Measurements from ENCODE around the gene RIOX2. TPM values are rescaled to one million over a fixed set of nuclear protein-coding genes. Genes with fewer than 3 reads are reported as not detected.
A peak's percentile ranks its signal among the peaks of the same experiment; 100 is the strongest.

Gene RIOX2
- total RNA-seq, 3 donors from 2014 or later: 13.5 to 20.8 (median 20.7) TPM

DNA sequence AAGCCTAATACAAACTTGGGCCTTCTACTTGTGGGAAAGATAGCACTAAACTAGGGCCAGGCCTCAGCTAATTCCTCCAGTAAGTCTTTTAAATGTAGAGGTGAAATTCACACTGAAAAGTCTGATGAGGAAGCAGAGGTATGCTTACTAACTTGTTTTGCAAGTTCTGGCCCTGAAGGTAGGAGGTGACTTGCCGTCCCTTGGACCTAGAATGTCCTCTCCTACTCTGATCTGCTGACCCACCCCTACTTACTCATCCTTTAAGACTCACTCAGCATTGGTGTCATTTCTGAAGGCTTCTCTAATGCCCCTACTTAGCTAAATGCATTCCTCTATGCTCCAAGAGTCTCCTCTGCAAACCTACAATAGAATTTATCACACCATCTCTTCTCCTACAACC, 19.4 kb downstream of the RIOX2 start:
- intact Hi-C loops (cut with DNase I, micrococcal nuclease): no loop called here
- Histone ChIP-seq H3K4me3 (no peak overlapping the region), H3K36me3 (ENCODE audit: low read depth) (no peaks in the 10 kb centered on the region), H3K9me3 (no peaks in the 10 kb centered on the region), H3K4me1 (ENCODE audit: low read depth) (peaks cover 4% of the 10 kb centered on the region)
- ATAC-seq (no peak), DNase-seq (no peak)
- TF ChIP-seq, protein P1, sequence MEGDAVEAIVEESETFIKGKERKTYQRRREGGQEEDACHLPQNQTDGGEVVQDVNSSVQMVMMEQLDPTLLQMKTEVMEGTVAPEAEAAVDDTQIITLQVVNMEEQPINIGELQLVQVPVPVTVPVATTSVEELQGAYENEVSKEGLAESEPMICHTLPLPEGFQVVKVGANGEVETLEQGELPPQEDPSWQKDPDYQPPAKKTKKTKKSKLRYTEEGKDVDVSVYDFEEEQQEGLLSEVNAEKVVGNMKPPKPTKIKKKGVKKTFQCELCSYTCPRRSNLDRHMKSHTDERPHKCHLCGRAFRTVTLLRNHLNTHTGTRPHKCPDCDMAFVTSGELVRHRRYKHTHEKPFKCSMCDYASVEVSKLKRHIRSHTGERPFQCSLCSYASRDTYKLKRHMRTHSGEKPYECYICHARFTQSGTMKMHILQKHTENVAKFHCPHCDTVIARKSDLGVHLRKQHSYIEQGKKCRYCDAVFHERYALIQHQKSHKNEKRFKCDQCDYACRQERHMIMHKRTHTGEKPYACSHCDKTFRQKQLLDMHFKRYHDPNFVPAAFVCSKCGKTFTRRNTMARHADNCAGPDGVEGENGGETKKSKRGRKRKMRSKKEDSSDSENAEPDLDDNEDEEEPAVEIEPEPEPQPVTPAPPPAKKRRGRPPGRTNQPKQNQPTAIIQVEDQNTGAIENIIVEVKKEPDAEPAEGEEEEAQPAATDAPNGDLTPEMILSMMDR (IDR thresholded peaks at IDR 0.05): no peak

DNA sequence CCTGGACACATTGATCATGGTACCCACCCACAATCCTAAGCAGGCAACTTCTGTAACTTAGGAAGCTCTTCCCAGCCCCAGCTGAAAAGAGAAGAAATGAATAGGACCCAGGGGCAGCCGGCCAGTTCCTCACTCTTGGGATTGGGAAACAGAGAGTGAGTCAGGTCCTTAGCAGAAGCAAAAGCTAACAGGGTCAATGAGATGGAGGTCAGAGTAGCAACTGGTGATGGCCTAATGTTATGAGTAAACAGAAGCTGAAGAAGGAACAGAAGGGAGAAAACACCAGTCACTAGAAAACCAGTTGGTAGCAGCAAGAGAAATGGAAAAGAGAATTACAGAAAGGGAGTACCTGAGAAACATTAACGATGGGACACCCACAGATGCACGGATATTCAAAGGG, 20.0 kb downstream of the RIOX2 start:
- TF ChIP-seq, protein P1 (IDR thresholded peaks at IDR 0.05): no peak
- Histone ChIP-seq H3K9me3 (no peaks in the 10 kb centered on the region), H3K36me3 (ENCODE audit: low read depth) (no peaks in the 10 kb centered on the region), H3K4me1 (ENCODE audit: low read depth) (no peaks in the 10 kb centered on the region), H3K4me3 (no peak overlapping the region)
- intact Hi-C loops (cut with DNase I, micrococcal nuclease): no loop called here
- DNase-seq: peak in 1 of 3 donors; percentile 34
- ATAC-seq: peak; percentile 48

DNA sequence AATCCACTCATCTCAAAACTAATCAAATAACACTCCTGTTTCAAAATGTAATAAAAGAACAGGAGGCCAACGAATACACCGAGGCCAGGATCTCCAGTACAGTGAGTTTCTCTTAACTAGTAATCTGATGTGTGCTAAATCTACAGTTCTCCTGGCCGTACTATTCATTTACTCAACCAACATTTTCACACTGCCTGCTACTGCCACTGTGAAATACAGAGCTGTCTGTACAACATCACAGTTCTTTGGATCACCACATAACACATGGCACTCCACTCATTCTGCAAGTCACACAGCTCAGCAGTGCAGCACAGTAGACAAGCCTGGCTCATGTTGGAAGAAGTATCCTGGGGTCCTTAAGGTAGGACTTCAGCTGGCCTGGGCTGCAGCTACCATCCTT, 21.9 kb downstream of the RIOX2 start:
- intact Hi-C loops (cut with DNase I, micrococcal nuclease): no loop called here
- TF ChIP-seq, protein P1 (IDR thresholded peaks at IDR 0.05): no peak
- no peaks in the 10 kb centered on the region for H3K9me3 ChIP-seq
- no peak for ATAC-seq
- H3K4me1 ChIP-seq (ENCODE audit: low read depth): no peaks in the 10 kb centered on the region
- no peak overlapping the region for H3K4me3 ChIP-seq
- no peaks in the 10 kb centered on the region for H3K36me3 ChIP-seq (ENCODE audit: low read depth)
- no peak for DNase-seq

GRCh38 chr3:97949743-97950142, 22.5 kb downstream of the RIOX2 start:
- no peaks in the 10 kb centered on the region for H3K4me1 ChIP-seq (ENCODE audit: low read depth)
- ATAC-seq: no peak
- intact Hi-C loops (cut with DNase I, micrococcal nuclease): no loop called here
- DNase-seq: no peak
- H3K4me3 ChIP-seq: no peak overlapping the region
- no peaks in the 10 kb centered on the region for H3K9me3 ChIP-seq
- TF ChIP-seq, protein P1 (IDR thresholded peaks at IDR 0.05): no peak
- no peaks in the 10 kb centered on the region for H3K36me3 ChIP-seq (ENCODE audit: low read depth)

- Histone ChIP-seq H3K4me1 (ENCODE audit: low read depth) (no peaks in the 10 kb centered on the region), H3K36me3 (ENCODE audit: low read depth) (no peaks in the 10 kb centered on the region), H3K9me3 (no peaks in the 10 kb centered on the region), H3K4me3 (no peak overlapping the region)
- TF ChIP-seq, protein P1 (IDR thresholded peaks at IDR 0.05): no peak
- ATAC-seq (no peak), DNase-seq (no peak)
- intact Hi-C loops (cut with DNase I, micrococcal nuclease): no loop called here
Observed at GRCh38 chr3:97949110-97949485, 23.1 kb downstream of the RIOX2 start.
